C4-2B (cell line): Measurements from ENCODE around the gene RNF31.

Experiments used
- CTCF ChIP-seq: fragments of 450-650 bp; conservative IDR thresholded peaks from 2 replicates; pipeline ENCODE4 v1.5.1; 2017; ENCODE audit warnings: mild to moderate bottlenecking
- ZFX ChIP-seq: fragments of 450-650 bp; IDR thresholded peaks from 2 replicates; pipeline ENCODE4 v1.6.1; 2017

GRCh38 chr14:24162093-24162492, 14.8 kb downstream of the RNF31 start:
- TF ChIP-seq CTCF (no peak), ZFX (no peak)
